Smooth muscle cell of the coronary artery (primary cell): ENCODE results near the gene CYP3A7. TPM values are rescaled to one million over a fixed set of nuclear protein-coding genes. Genes with fewer than 3 reads are reported as not detected.

Experiments
- total RNA-seq: library from RNA; depleted of rRNA; stranded (reverse); fragments of >200 nt; gene quantifications from 2 replicates; pipeline ENCODE4 v1.2.3, GENCODE V29; 2014; ENCODE audit warnings: low replicate concordance

The CYP3A7 gene
- 0.23 TPM in 1 of 2 replicates, not detected in the other for total RNA-seq

GRCh38 chr7:99734987-99735386, at the start of gene CYP3A7:
Gene CYP3A7 (minus strand): TSS chr7:99735196. CDS start chr7:99735093, 103 bp downstream.

DNA sequence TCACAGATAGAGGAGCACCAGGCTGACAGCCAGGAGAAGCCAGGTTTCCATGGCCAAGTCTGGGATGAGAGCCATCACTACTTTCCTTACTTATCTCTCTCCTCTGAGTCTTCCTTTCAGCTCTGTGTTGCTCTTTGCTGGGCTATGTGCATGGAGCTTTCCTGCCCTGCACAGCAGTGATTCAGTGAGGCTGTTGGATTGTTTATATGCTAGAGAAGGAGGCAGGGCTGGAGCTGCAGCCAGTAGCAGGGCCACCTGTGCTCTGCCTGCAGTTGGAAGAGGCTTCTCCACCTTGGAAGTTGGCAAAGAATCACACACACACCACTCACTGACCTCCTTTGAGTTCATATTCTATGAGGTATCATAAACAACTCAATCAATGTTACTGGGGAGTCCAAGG, 49.0 kb upstream of the CYP3A7 start, which contains the start of gene CYP3A4:
Gene CYP3A4, minus strand, starts transcription at position 178 of the 400 bp plus-strand sequence. Its CDS starts 103 bp downstream, at position 75.

DNA sequence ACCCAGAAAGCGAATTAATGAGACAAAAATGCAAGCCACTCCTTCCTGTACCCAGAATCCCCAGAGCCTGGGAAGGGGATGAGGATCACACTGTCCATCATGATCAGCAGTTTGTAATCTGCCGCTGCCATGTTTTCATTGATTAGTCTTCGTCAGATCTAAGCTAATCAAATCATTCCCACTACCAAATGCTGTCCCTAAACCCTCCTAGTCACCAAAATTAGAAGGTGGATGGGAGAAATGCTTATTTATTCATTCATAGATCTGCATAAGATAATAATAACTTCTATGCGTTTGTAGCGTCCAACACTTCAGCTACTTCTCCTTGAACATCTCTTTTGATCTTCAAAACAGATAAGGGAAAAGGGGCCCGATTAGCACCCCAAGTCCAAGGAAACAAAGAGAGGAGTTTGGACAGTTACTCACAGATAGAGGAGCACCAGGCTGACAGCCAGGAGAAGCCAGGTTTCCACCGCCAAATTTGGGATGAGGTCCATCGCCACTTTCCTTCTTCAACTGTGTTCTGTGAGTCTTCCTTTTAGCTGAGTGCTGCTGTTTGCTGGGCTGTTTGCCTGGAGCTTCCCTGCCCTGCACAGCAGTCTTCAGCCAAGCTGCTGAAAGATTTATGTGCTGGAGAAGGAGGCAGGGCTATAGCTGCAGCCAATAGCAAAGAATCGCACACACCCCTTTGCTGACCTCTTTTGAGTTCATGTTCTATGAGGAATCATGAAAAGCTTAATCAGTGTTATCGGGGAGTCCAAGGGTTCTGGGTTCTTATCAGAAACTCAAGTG, 55.4 kb downstream of the CYP3A7 start, which contains the start of gene CYP3A5:
Gene CYP3A5, minus strand, starts transcription at position 597 of the 792 bp plus-strand sequence. Its CDS starts 100 bp downstream, at position 497.

Other genes starting within 250 kb of the CYP3A7 start
- 17.2 and 20.7 TPM in 2 replicates for gene ZNF394, start 234.9 kb downstream of the CYP3A7 start, total RNA-seq
- gene ZKSCAN5, start 230.5 kb downstream of the CYP3A7 start, total RNA-seq: 8.1 and 10.1 TPM in 2 replicates
- gene FAM200A, start 183.1 kb downstream of the CYP3A7 start, total RNA-seq: 4.6 and 5.1 TPM in 2 replicates
- gene ZNF655, start 176.6 kb downstream of the CYP3A7 start, total RNA-seq: 28.0 and 45.1 TPM in 2 replicates
- 0.53 and 1.2 TPM in 2 replicates for gene TMEM225B, start 136.9 kb downstream of the CYP3A7 start, total RNA-seq
- gene ZSCAN25, start 118.2 kb downstream of the CYP3A7 start, total RNA-seq: 7.9 and 9.2 TPM in 2 replicates
- not detected in 2 replicates for gene CYP3A5, start 55.2 kb downstream of the CYP3A7 start, total RNA-seq
- gene CYP3A4, start 49.0 kb upstream of the CYP3A7 start, total RNA-seq: not detected in 2 replicates
- not detected in 2 replicates for gene CYP3A43, start 92.8 kb upstream of the CYP3A7 start, total RNA-seq
- gene OR2AE1, start 141.8 kb upstream of the CYP3A7 start, total RNA-seq: 0.12 TPM in 1 of 2 replicates, not detected in the other
- gene TRIM4, start 184.3 kb upstream of the CYP3A7 start, total RNA-seq: 21.2 and 32.1 TPM in 2 replicates
- gene GJC3, start 194.4 kb upstream of the CYP3A7 start, total RNA-seq: not detected in 2 replicates
- 0.30 TPM in 1 of 2 replicates, not detected in the other for gene AZGP1, start 240.8 kb upstream of the CYP3A7 start, total RNA-seq